ENCODE results near the gene TAF4.

Gene TAF4

DNA sequence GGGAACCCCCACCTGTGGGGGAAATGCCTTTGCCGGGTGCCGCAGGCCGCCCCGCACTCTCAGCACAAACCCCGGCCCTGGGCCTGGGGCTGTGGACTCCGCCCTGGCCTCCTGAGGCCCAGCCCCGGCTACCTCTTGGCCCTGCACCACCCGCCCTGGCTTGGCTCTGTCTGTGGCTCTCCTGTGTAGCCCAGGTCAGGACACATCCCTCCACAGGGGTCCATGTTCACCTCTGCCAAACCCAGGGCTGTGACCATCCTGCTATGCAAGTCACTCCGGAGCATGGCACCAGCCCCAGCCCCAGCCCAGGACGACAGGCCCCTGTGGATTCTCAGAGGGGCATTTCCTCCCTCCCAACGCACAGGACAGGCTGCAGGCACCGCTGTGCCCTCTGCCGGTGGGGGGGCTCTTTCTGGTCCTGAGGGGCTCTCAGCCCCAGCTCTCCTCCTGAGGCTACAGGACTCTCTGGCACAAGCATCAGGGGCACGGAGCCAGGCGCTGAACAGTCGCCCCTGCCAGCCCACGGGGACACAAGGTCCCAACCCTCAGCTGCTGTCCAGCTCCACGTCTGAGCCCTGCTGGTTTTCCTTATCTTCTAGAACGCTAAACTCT, 45.7 kb downstream of the TAF4 start:
- no peak for DNase-seq (ENCODE audit: low spot score)

DNA sequence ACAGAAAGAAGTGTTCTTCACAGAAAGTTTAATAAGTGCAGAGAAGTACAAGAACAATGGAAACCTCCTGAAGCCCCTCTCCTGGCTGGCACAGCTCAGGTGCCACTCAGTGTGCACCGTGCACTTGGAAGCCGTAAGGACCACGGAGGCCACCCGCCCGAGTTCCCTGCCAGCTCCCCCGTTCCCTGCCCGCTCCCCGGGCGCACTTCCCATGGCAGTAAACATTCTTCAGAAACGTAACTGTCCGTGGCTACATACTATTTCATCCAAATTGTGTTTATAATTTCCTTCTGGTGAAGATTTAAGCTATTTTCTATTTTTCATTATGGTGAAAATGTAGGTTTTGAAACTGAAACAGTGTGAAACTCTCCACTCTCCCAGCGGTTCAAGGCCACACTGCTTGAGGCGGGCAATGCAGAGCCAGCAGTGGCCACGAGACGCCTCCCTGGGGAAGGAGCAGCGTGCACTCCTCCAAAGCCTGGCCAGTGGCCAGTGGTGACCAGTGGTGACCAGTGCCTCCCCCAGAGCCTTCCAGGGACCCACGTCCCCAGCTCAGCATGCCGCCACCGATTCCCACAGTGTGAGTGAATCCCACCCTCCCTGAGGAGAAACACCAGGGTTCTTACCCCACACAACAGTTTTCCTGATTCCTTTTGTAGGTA, 46.4 kb downstream of the TAF4 start:
- no peak for DNase-seq (ENCODE audit: low spot score)

DNA sequence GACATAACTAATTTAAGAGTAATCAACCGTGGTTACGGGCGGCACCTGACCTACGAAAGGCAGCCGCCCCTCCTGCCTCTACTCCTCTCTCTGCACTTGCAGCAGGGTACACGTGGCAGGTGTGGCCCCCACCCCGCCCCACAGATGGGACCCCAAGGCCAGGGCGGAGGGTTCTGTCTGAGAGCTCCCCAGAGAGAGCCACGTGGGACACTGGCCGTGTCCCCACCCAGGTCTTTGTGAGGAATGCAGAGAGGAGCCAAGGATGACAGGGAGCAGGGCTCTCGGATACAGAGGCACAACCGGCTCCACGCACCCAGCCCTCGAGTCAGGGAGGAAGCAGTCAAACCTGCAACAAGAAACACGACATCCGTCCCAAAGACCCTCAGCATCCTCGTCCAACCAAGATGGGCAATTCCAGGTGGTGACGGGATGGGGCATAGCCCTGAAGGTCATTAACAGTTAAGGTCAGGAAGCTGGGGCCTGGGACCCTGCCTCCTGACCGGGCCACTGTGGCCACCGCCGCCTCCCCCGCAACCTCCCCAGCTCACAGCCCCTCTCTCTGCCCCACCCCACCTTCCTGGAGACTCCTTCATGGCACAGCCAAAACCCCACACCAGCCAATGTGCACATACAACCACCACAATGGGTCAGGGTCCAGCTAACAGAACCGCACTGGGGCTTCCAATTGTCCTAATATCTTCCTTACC, 47.1 kb downstream of the TAF4 start:
- no peak for DNase-seq (ENCODE audit: low spot score)

DNA sequence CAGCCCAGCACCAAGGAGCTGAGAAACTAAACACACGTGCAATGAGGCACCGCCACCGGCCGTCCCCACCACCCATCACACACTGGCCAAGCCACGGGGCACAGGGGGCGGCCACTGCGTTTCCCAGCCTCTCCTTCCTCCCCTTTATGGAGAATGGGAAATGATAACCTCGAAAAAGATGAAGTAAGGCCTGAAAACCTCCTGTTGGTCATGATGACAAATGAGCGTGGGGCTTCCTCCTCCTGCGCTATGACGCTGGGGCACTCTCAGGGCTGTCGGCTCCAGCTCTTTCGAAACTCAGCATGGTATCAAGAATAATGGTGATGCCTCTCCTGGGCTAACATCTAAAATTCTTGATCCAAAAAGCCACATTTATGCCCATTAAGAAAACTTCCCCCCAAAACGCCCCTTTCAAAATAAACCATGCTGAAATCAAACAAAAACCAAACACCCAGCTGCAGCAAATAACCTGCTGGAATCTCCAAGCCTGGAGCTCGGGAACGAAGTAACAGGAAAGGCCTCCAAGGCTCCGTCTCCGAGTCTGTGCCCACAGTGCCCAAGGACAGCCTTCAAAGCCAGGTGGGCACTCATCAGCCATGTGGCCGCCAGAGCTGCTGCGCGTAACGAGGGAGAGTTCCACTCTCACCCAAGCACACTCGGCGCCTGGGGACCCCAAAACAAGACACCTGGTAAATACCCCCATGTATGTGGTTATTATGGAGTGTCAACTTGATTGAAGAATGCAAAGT, 50.0 kb downstream of the TAF4 start:
- no peak for DNase-seq (ENCODE audit: low spot score)

DNA sequence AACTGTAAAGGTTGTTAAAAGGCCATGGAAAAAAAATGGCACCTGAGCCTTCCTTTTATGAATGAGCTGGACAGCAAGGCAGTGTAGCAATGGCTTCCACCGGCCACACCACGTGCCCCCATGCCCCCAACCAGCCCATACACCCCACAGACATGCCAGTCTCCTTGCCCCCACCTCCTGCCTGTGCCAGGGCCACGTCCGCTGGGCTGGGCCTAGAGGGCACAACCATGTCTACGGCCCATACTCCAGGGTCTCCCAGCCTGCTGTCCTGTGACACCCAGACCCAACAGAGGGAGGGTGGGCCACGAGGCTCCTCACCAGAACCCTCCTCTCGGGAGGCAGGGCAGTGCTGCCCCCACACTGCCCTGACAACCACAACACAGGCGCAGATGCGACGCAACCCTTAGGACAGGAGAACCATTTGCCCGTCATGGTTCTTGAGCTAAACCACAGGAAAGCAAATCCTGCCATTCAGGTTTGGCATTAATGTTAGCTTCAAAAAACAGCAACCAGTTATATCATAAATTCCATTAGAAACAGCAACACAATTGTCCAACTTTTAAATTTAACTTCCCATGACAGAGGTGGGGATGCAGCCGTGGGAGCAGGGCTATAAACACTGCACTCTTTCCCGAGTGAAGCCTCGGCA, 50.7 kb downstream of the TAF4 start:
- DNase-seq (ENCODE audit: low spot score), result no peak

DNA sequence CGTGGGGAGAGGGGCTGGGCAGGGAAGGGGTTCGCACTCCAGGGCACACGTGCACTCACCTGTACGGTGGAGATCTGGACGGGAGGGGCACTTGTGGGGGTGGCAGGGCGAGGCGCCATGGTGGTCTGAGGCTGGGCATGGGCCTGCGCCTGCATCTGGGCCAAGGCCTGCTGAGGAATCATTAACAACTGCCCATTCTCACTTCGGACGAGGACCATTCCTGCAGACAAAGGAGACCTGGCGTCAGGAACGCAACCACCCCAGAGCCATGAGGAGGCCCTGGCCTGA, 51.2 kb downstream of the TAF4 start:
- DNase-seq (ENCODE audit: low spot score), result no peak

DNA sequence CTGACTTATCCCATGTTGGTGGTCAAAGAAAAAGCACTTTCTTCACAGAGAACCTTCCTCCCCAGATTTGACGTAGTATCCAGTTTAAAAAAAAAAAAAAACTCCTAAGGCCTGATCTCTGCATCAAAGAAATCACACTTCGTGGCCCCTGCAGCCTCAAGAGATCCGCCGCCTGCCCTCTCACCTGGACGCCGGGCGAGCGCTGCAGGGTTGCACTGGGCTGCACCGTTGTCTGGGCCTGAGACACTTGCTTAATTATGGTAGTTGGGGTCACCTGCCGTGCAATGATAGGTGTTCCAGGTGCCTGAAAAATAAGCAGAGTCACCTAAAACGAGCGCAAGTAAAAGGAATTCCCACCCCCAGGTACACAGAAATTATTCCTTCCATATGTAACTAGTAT, 53.0 kb downstream of the TAF4 start:
- DNase-seq (ENCODE audit: low spot score), result no peak

DNA sequence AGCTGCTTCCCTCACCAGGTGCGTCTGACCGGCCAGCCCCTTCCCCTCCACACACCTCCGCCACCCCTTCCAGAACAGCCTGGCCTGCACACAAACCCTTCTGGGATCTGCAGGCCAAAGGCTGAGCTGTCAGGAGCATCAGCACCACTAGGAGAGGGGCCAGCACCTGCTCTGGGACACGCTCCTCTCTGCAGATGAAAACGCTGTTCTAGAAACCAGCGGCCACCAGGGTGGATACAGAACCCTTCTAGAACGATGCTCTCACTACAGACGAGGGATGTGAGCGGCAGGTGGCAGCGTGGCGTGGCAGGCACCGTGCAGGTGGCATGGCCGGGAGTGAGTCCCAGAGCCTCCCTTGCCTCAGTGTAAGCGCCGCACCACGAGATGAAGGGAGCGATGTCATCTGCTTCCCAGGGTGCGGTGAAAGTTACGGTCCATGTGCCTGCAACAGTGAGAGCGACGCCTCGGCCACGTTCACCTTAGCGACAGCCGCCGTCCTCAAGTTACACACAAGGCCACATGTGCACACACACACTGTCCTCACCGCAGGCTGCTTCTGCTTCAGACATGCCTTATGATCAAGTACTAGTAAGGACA, 53.6 kb downstream of the TAF4 start:
- DNase-seq (ENCODE audit: low spot score), result no peak

DNA sequence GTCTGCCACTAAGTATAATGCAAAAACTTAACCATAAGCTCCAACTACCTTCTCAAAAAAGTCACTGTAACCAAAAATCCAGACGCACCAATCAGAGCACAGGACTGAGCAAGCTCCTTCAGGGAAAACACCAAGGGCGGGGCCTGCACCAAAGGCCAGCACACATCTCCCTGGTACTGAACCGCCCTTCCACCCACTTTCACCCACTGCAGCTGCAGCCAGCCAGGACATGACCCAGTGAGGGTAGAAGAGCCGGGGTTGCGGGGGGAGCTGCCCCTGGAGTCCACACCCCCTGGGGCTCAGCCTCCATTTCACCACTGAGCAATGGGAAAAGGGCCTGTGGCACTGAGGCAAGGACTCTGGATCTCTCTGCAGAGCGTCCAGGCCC, 54.3 kb downstream of the TAF4 start:
- no peak for DNase-seq (ENCODE audit: low spot score)

DNA sequence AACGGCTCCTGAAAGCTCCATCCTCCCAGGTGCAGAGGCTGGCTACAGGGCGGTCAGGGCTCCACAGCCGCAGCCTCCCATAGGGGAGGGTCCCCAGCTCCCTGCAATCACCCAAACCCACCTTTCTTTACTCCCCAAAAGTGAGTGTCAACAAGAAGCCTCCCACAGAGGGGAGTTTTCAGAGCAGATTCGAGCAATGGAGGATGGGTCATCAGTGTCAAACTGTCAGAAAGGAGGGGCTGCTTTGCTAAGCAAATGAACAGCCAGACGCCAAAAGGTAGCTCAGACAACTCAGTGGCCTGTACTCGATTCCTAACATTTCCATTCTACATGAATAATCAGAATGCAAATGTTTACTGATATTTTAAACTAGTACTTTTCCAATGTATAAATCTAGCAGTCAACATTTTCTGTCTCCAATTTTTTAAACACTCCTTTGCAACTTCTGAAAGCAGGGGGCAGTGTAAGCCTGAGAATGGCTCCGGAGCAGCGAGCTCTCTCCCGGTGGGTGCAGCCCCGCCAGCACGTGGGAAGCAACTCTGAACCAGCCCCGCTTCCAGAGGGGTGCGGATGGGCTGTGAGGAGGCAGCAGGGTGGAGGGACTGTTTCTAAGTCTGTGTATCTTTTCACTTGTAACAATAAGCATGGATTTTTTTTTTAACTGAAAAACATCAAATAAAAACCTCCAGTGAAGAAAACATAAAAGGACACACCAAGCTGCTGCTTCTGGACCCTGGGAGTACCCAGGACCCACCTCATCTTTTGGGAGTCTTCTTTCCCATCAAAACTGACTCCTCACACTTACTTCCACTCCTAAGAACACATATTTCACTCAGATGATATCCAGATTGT, 54.9 kb downstream of the TAF4 start:
- peak; percentile 62 for DNase-seq (ENCODE audit: low spot score)

DNA sequence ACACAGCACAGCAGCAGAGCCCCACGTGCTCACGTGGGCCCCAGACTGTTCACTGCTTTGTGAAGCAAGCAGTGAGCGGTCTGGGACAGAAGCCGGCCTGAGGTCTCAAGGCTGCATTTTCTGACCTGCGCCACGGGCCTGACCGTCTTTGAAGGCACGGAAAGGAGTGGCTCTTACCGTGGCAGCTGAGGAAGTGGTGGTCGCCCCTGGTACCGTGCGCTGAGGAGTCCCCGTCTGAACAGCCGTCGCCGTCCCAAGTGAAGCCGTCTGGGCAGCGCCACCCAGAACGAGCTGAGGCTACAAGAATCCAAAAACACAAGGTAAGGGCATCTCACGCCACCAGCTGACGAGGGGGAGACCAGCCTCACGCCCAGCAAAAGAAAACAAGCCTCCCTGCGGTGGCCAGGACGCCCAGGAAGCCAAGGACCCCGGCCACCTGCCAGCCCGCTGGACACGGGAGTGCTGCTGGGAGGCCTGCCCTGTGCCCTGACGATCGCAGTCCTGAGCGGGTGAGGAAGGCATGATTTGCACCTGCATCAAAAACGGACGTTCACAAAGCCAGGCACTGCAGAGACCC, 55.7 kb downstream of the TAF4 start:
- no peak for DNase-seq (ENCODE audit: low spot score)

DNA sequence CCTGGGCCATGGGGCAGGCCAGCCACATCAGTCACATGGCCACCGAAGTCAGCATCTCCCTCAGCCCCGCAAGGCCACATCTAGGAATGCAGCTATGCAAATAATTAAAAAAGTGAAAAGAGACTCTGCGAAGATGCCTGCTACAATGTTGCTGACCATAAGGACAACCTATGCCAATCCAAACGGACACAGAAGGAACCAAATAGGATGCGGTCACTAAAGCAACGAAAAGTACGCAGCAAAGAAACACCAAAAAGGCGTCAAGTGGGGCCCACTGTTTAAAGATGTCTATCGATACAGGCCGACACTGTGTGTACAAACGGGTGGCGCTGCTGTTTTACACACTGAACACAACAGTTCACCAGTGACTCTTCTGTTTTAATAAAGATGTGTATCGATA, 56.4 kb downstream of the TAF4 start:
- no peak for DNase-seq (ENCODE audit: low spot score)

DNA sequence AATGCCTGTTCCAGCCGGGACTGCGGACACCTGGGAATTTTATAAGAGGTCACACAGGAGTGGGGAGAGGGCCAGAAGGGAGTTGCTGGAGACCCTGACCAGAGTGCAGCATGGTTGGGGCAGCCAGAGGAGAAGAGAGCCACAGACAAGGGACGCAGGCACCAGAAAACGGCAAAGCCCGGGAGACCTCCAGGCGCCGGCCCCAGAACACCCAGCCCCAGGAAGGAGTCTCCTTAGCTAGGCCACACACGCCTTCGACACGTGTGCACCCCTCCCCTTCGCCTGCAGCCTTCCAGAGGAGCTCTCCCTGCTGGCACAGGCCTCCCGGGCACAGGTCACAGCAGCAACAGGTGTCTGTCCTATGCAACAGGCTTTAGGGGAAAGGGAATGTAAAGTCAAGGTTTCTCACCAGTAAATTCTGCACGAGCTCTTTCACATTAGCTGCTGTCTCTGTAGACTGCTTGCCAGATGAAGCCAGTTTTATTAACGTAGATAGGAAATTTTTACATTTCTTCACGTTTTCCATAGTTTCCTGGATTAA, 57.0 kb downstream of the TAF4 start:
- DNase-seq (ENCODE audit: low spot score), result no peak

DNA sequence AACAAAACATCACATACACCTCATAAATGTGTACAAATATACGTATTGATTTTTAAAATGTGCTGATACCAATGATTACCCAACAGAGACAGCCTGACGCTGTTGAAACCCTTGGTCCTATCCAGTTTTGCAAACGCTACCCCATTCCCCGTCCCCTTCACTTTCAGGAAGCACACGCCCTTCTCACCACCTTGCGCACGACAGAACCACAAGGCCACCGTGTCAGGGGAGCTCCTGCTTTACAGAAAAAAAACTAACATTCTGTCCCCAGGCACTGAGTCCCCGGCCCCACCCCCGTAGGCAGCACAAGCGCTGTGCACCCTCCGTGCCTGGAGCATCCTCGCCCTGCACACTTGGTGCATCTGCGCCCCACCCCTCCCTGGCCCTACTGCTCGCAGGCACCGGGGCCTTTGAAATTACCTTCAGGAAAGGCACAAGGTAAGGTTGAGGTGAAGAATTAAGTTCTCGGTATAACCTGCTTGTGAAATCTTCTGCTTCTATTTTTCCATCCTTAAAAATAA, 58.5 kb downstream of the TAF4 start:
- DNase-seq (ENCODE audit: low spot score), result no peak

DNA sequence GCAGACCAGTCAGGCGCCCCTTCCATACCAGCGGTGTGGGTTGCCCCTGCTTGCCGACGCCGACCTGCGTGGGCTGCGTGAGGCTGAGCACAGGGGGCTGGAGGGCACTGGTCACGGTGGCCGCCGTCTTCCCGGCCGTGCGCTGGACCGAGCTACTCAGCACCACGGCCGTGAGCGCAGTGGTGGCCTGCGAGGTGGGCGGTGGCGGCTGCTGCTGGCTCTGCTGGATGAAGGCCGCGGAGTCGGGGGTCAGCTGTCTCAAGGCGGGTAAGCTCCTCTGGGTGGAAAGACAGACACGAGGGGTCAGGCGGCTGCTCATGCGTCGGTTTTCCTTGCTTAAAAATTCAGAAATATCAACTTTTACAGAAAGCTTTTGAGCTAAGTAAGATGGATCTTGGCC, 59.2 kb downstream of the TAF4 start:
- no peak for DNase-seq (ENCODE audit: low spot score)

DNA sequence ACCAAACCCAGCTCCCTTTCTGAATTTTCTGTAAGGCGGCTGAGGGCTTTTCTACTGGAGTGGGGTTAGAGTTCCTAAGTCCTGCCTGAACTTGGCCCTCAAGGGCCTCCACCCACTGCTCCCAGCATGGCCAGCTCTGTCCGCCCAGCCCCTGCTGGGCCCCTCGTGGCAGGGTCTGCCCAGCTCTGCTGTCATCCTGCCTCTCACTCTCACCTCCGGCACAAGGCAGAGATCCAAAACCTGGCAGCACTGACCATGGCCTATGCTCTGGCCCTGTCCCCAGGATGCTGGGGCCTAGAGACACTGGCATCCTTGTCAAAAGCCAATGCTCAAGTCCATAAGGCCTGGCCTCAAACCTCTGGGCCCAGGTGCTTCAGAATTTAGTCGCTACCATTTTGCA, 61.1 kb downstream of the TAF4 start:
- no peak for DNase-seq (ENCODE audit: low spot score)

DNA sequence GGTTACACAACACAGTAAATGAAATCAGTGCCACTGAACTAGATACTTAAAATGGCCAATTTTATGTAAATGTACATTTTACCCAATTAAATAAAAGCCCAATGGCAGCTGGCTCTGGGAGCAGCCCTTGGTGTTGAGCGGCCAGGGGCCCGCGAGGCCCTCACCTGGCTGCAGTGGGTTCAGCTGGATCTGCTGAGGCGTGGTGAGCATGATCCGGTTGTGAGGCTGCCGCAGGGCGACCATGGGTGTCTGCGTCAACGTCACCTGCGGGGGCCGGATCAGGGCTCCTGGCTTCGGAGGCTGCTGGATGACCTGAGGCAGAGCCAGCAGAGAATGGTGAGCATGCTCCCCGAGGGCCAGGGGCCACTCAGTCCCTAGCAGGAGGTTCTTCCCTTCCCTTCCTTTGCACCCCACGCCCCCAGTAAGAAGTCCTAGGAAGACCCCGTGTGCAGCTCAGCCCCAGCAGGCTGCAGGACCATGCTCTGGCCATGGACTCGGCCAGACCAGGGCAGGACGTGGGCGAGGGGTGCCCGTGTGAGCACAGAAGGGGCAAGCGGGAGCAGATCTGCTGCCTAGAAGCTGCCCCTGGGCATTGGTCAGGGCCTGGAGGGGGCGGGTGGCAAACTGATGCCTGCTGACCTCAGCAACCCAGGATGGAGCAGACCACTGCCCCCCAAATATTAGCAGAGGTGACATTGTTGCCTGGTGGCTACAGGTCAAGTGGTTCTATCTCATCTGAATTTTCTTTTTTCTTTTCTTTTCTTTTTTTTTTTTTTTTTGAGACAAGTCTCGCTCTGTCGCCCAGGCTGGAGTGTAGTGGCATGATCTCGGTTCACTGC, 61.9 kb downstream of the TAF4 start:
- DNase-seq (ENCODE audit: low spot score), result no peak

DNA sequence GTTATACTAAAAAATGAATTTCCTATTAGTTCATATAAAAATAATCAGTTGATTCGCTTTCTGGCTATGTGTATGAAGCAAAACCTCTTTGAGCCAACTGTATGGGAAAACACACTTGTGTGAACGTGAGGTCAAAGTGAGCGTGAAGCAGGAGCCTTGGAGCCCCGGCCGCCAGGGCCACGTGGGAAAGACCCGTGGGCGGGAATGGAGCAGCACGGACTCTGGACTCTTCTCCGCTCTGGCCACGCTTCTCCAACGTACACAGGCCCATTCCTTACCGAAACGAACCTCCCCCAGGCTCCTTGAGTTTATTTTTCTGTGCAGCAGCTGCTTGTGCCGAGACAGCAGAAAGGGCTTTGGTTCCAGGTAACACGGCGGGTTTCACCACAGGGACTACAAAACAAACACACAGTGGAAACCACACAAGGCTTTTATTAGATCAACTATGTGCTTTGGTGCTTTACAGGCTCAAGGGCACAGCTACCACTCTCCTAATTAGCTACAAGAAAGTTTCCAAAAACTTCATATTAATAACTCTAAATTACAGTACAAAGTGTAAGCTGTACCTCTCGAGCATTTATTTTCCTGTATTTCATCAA, 62.7 kb downstream of the TAF4 start:
- DNase-seq (ENCODE audit: low spot score), result no peak

DNA sequence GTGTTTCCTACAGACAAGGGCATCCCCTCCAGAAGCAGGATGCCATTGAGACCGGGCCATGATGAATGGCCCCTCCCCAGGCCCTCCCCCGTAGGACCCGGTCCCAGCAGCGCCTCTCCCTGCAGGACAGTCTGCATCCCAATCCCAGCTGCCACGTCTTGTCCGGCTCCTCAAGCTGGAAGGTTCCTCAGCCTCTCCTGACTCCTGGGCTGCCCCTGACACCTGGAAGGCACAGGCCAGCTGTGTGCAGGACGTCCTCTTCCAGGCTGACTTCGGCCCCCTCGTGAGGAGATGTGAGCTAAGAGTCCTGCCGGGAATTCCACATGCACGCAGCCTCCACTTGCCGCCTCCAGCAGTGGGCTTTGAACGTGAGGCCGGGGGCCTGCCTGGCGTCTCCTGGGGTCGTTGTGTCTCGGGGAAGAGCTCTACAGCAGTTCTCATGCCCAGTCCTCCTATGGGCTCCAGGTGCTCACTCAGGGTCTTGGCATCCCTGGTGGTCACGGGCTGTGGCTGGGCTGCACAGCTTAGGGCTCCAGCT, 64.4 kb downstream of the TAF4 start:
- DNase-seq (ENCODE audit: low spot score), result no peak

Data from hematopoietic multipotent progenitor cell treated with erythropoietin and hydrocortisone succinate and interleukin-3 and kit ligand, for 15 days (in vitro differentiated cells).